Fibroblast of villous mesenchyme (primary cell): Measurements from ENCODE around the gene CACNA1C. TPM values are rescaled to one million over a fixed set of nuclear protein-coding genes. Genes with fewer than 3 reads are reported as not detected.

ENCODE experiments used
- DNase-seq: peaks from one replicate; pipeline ENCODE4 v3.0.0-alpha.2; 2010; ENCODE audit warnings: low read depth
- H3K4me3 ChIP-seq: 2 replicates; pipeline ENCODE4 v1.5.1; 2011; ENCODE audit warnings: low read depth, mild to moderate bottlenecking, low read length
- CTCF ChIP-seq: IDR thresholded peaks from 2 replicates; pipeline ENCODE4 v1.5.1; 2012; ENCODE audit warnings: low read depth, mild to moderate bottlenecking, low read length; ENCODE audit not compliant: insufficient read depth
- total RNA-seq: library from RNA; depleted of rRNA; stranded (reverse); fragments of >200 nt; gene quantifications from 2 replicates; pipeline ENCODE4 v1.2.3, GENCODE V29; 2012

Gene CACNA1C
- total RNA-seq, 1 donor, result 11.7 TPM

GRCh38 chr12:2384533-2385351 is 332.0 kb downstream of the CACNA1C start:
- peak; percentile 25 for TF ChIP-seq CTCF
- DNase-seq, result peak; percentile 88
- peak overlapping the region; percentile 9 for H3K4me3 ChIP-seq

- H3K4me3 ChIP-seq, result no peak overlapping the region
- no peak for DNase-seq
- TF ChIP-seq CTCF, result no peak
These were observed 332.7 kb downstream of the CACNA1C start for GRCh38 chr12:2385529-2385928.

GRCh38 chr12:2386566-2386965 is 333.8 kb downstream of the CACNA1C start:
- no peak for DNase-seq
- H3K4me3 ChIP-seq, result no peak overlapping the region
- no peak for TF ChIP-seq CTCF

GRCh38 chr12:2387103-2387834 is 334.5 kb downstream of the CACNA1C start:
- TF ChIP-seq CTCF, result no peak
- DNase-seq, result no peak
- no peak overlapping the region for H3K4me3 ChIP-seq

GRCh38 chr12:2389079-2389790 is 336.4 kb downstream of the CACNA1C start:
- TF ChIP-seq CTCF, result no peak

GRCh38 chr12:2390133-2390532 is 337.3 kb downstream of the CACNA1C start:
- no peak for DNase-seq
- TF ChIP-seq CTCF, result no peak
- H3K4me3 ChIP-seq, result no peak overlapping the region

More at GRCh38 chr12:2389079-2389790, 336.4 kb downstream of the CACNA1C start:
- no peak overlapping the region for H3K4me3 ChIP-seq
- DNase-seq, result no peak
